GM19239 (cell line): Measurements from ENCODE around the gene ZC3HAV1.
A peak's percentile ranks its signal among the peaks of the same experiment; 100 is the strongest.
"Not testable (repeated sequence)": the region's sequence is repeated elsewhere in the genome, so short reads cannot be mapped to it uniquely, and the experiment has no call there.

Source experiments
- DNase-seq: peaks from one replicate; pipeline ENCODE4 v3.0.0; 2011; ENCODE audit warnings: low spot score; ENCODE audit not compliant: insufficient read length
- FAIRE-seq: peaks from 2 replicates; lab custom pipeline; 2011; peaks lifted over from hg19 to GRCh38; lab: Jason Lieb, UNC

Gene ZC3HAV1

GRCh38 chr7:139033346-139034114, 76.0 kb downstream of the ZC3HAV1 start:
- DNase-seq (no peak), FAIRE-seq (no peak)

GRCh38 chr7:139032473-139032872, 77.0 kb downstream of the ZC3HAV1 start:
- FAIRE-seq, result no peak
- no peak for DNase-seq

- FAIRE-seq (no peak), DNase-seq (no peak)
These were observed 80.2 kb downstream of the ZC3HAV1 start for GRCh38 chr7:139029353-139029752.

GRCh38 chr7:139026551-139026950, 83.0 kb downstream of the ZC3HAV1 start:
- DNase-seq, result no peak
- FAIRE-seq, result no peak

GRCh38 chr7:139025861-139026260, 83.7 kb downstream of the ZC3HAV1 start:
- not testable (repeated sequence) for FAIRE-seq

GRCh38 chr7:139023076-139023475, 86.4 kb downstream of the ZC3HAV1 start:
- DNase-seq (no peak), FAIRE-seq (no peak)

More at GRCh38 chr7:139025861-139026260, 83.7 kb downstream of the ZC3HAV1 start:
- DNase-seq, result not testable (repeated sequence)

GRCh38 chr7:139022286-139022685, 87.2 kb downstream of the ZC3HAV1 start:
- no peak for FAIRE-seq
- DNase-seq, result no peak

- no peak for FAIRE-seq
- no peak for DNase-seq
These were observed 90.6 kb downstream of the ZC3HAV1 start for GRCh38 chr7:139018910-139019309.

GRCh38 chr7:139016931-139017511, 92.5 kb downstream of the ZC3HAV1 start:
- peak; percentile 91 for FAIRE-seq

GRCh38 chr7:139011373-139011772, 98.1 kb downstream of the ZC3HAV1 start:
- FAIRE-seq (no peak), DNase-seq (no peak)

More at GRCh38 chr7:139016931-139017511, 92.5 kb downstream of the ZC3HAV1 start:
- DNase-seq, result peak; percentile 63

- DNase-seq, result no peak
- FAIRE-seq, result no peak
These were observed 105.0 kb downstream of the ZC3HAV1 start for GRCh38 chr7:139004321-139005090.

GRCh38 chr7:138999414-138999813, 110.1 kb downstream of the ZC3HAV1 start:
- FAIRE-seq, result no peak
- no peak for DNase-seq
